NCI-H128 (cell line): ENCODE data around the gene CLP1.
"Not testable (repeated sequence)": the region's sequence is repeated elsewhere in the genome, so short reads cannot be mapped to it uniquely, and the experiment has no call there.

Experiments
- DNase-seq: peaks from one replicate; lab custom pipeline; 2025; ENCODE audit not compliant: unreplicated experiment; lab: John Stamatoyannopoulos, UW

The CLP1 gene

DNA sequence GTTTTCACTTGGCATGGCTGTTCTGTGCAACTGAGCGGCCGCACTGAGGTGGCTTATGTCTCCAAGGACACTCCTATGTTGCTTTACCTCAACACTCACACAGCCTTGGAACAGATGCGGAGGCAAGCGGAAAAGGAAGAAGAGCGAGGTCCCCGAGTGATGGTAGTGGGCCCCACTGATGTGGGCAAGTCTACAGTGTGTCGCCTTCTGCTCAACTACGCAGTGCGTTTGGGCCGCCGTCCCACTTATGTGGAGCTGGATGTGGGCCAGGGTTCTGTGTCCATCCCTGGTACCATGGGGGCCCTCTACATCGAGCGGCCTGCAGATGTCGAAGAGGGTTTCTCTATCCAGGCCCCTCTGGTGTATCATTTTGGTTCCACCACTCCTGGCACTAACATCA lies 2.1 kb downstream of the CLP1 start:
- no peak for DNase-seq

DNA sequence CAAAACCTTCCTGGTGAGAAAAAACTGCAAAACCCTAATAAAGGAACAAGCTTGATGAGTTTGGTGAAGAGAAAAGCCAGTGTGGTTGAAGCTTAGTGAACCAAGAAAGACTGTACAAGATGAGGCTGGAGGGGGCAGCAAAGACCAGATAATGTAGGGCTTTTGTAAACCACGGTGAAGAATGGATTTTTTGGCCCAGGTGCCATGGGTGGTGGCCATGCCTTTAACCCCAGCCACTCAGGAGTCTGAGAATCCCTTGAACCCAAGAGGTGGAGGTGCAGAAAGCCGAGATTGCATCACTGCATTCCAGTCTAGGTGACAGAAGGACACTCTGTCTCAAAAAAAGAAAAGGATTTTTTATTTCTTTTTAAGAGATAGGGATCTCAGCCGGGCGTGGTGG lies 5.3 kb downstream of the CLP1 start:
- no peak for DNase-seq

DNA sequence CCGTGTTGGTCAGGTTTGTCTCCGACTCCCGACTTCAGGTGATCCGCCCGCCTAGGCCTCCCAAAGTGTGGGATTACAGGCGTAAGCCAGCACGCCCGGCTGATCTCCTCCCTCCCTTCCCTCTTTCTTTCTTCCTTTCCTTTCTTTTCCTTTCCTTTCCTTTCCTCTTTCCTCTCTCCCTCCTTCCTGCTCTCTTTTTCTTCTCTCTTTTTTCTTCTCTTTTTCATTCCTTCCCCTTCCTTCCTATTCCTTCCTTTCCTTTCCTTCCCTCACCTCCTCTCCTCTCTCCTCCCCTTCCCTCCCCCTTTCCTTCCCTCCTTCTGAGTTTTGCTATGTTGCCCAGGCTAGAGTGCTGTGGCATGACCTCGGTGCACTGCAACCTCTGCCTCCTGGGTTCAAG lies 6.4 kb downstream of the CLP1 start:
- no peak for DNase-seq

DNA sequence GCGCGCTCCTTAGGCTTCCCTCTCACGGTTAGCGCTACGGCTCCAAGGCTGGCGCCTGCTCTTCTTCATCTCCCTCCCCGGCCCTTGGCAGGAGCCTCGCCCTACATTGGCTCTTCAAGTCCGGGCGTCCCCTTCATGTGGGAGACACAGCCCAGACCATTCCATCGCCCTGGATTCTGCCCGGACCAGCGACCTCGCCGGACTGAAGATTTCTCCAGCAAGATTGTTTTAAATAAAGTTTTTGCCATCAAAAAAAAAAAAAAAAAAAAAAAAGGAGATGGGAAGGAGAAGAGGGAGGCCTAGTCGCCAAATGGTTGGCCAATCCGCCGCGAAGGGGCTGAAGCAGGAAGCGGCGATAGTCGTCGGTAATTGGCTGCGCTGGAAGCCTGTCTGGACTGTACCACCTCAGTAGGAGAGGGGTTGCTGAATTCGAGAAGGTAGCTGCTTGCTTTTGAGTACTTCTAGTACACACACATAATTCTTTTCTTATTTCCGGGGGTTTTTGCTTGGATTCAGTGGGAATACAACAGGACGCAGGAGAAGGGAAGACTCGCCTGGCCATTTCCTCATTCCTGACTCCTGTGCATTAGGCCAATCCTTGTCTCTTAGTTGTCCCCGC lies 9.7 kb downstream of the CLP1 start:
- peak; percentile 96 for DNase-seq

DNA sequence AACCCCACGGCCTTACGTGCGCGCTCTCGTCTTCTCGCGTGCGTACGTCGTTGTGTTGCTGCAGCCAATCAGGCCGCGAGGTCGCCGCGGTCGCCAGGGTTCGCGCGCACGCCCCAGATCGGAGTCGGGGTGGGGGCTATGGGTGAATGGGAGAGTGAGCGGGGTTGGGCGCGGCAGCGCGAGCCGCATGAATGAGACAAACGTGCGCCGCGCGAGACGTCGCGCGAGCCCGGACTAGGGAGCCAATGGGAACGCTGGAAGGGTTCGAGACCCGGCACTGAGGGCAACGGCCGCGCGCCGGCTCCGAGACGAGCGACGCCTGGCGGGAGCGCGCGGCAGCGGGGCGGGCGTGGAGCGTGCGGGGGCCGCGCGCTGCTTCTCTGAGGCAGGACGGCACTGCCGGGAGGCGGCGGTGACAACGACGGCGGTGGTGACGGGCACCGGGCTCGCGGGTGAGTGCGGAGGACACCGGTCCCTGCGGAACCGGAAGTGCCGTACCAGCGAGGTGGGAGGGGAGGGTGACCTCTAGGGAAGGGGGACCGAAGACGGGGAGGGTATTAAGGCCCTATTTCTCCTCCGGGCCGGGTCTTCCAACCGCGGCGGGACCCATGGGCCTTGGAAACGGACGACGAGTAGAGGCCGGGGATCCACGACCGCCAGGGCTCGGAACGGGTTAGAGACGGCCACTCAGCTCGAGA lies 10.3 kb downstream of the CLP1 start, which contains the start of gene ZDHHC5:
TSS of gene ZDHHC5 (plus strand) at position 379 of the 698 bp plus-strand sequence. CDS start 4,977 bp downstream, outside the sequence.
- DNase-seq = peak; percentile 96

DNA sequence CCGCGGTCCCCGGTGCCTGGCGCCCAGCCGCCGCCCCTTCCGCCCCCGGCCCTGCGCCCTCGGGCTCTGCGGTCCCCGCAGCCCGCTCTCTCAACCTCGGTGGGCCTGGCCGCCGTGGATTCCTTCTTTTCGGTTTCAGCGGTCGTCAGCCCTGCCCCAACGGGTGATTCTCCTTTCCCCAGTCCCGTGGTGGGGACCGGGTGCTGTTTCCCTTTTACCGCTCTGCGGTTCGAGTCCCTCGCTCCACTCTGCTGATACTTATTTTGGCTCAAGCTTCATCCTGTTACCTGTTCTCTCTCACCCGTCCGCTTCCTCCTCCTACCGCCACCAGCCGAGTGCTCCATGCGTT lies 10.8 kb downstream of the CLP1 start:
- no peak for DNase-seq

DNA sequence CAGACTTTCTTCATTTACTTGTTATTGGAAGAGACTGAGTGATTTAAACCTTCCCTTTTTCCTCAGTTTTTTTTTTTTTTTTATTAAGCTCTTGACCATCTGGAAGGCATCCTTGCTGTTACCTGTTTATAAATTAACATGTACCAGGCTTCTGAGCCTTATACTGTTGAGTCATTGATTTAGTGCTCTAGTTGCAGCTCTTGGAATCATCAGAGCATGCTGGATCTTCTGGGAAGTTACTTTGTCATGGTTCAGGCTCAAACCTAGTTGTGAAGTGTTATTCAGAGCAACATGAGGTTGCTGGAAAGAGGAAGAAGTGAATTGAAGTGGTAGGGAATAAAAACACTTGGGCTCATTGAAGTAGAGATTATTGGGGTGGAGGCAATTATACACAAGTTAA lies 16.7 kb downstream of the CLP1 start:
- no peak for DNase-seq

DNA sequence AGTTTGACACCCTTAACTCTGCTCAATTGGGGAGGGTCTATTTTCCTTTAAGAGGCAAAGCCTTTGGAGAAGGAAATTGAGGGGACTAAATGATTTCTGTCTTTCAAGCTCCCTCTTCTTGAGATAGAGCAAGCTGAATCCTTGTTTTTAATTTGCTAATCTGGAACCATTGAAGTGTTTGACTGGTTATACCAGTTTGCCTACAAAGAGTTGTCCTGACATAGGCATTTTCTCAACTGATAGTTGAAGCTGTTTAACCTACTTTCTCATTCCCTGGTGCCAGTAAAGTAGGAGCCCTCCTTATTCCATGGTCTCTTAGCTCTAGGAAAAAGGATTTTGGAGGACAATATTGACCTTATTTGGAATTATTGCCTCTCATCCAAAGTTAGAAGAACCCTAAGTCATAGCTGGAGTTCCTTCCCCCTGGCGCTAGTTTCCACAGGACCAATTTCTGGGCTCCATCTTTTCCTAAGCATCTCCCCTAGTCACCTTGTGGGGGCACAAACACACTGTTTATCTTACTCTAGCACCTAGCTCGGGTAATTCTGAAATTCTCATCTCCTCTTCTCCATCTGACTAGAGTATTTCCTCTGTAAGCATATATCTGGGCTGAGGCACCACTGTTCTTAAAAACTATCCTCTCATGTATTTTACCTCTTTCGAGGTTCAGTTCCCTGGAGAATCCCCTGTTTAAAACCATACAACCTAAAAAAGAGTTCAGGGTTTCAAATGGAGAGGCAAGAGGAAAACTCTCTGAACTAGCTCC lies 17.8 kb downstream of the CLP1 start:
- DNase-seq = no peak

DNA sequence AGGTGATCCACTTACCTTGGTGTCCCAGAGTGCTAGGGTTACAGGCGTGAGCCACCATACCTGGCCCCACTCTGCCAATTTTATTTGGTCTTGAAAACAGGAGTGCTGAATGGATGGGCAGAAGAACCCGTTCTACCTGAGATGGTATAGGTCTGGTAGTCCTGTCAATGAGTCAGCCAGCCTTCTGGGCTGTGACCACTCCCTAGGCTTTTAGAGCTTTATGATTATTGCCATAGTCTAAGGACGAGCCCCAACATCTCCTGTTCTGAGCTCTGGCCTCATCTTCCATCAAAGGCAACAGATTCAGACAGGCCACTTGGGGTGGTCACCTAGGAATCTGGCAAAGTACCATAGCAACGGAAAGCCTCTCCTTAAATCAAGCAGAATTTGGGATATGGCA lies 21.8 kb downstream of the CLP1 start:
- DNase-seq = no peak

DNA sequence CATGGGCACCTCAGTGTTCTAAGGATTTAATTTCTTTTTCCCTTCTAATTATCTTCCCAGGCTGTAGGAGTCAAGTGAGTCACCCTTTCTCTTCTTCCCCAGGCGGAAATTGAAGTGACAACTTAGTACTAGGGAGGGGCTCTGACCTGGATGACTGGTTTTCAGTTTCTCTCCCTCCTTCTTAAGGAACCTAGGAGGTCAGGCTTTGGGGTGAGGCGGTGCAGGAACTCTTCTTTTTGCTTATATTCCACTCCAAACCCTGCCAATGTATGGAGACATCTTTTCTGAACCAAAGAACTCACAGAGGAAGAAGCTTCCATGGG lies 23.0 kb downstream of the CLP1 start:
- no peak for DNase-seq

DNA sequence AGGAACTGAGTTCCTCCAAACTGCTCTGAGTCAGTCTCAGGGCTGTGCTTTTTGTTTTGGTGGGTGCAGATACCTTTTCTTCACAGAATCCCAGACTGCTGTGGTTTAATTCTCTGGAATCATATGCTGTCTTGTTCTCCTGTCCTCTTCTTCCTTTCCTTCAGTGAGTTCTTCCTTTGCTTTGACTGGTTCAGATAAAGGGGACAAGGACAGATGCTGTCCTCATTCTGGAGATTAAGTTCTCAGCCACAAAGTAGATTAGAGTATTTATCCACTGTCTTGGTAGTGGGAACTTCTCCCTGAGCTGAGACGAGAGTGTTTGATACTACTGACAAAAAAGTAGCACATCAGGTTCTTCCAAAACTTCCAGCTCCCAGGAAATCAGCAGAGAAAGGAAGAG lies 23.6 kb downstream of the CLP1 start:
- DNase-seq = no peak

DNA sequence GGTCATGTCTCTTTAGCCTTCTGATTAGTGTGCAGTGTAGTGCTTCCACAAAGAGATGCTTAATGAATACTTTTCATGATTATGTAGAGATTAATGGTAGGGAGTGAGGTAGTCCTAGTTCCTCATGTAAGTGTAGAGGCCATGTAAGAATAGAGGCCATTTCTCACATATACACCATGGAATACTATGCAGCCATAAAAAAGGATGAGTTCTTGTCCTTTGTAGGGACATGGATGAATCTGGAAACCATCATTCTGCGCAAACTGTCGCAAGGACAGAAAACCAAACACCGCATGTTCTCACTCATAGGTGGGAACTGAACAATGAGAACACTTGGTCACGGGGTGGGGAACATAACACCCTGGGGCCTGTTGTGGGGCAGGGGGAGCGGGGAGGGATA lies 32.9 kb downstream of the CLP1 start:
- DNase-seq = not testable (repeated sequence)

DNA sequence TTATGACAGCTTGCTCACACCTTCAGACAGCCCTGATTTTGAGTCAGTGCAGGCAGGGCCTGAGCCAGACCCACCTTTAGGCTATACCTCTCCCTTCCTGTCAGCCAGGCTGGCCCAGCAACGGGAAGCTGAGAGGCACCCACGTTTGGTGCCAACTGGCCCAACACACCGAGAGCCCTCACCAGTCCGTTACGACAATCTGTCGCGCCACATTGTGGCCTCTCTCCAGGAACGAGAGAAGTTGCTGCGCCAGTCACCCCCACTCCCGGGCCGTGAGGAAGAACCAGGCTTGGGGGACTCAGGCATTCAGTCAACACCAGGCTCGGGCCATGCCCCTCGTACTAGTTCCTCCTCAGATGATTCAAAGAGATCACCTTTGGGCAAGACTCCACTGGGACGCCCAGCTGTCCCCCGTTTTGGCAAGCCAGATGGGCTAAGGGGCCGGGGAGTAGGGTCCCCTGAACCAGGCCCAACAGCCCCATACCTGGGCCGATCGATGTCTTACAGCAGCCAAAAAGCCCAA lies 41.3 kb downstream of the CLP1 start:
- no peak for DNase-seq

DNA sequence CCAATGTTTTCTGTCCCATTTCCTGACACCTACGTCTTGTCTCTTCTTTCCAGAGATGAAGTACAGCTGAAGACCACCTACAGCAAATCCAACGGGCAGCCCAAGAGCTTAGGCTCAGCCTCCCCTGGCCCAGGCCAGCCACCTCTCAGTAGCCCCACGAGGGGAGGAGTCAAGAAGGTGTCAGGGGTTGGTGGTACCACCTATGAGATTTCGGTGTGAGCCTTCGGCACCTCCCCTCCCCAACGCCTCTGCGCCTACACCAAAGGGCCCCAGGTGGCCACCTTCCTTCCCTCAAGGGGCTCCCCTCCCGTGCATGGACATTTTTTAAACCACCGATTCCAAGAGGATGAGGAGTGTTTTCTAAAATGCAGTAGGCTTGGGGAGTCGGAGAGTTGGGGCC lies 42.3 kb downstream of the CLP1 start:
- no peak for DNase-seq

DNA sequence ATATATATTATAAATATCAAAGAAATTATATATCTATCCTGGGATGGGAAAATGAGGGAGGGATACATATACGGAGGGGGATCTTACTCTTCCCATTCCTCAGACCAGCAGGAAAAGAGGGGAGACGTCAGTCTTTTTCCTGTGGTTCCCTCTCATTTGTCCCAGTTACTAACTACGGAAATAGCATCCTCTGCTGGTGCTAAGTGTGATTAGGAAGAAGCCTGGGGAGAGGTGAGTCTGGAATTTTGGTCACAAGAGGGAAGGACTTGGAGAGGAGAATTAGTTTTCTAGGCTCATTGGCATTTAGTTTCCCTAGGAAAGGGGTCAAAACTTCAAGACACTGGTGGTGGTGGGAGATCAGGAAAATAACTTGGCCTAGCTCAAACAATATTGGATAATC lies 42.9 kb downstream of the CLP1 start:
- DNase-seq = no peak

DNA sequence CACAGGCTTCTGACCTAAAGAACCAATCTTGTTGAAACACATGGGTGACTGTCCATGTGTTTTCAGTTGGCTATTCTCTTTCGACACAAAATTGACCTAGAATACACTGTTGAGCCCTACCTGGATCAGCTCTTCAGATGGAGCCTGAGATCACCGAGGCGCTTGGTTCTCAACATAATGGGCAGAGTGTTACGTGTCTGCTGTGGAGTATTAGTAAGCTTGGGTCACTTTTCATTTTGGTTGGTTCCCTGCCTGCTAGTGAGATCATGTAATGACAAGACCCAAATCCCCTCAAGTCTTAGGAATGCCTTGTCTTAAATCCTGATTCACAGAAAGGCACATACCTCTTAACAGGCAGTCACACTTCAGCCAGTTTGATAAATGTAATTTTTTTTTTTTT lies 45.8 kb downstream of the CLP1 start:
- no peak for DNase-seq

DNA sequence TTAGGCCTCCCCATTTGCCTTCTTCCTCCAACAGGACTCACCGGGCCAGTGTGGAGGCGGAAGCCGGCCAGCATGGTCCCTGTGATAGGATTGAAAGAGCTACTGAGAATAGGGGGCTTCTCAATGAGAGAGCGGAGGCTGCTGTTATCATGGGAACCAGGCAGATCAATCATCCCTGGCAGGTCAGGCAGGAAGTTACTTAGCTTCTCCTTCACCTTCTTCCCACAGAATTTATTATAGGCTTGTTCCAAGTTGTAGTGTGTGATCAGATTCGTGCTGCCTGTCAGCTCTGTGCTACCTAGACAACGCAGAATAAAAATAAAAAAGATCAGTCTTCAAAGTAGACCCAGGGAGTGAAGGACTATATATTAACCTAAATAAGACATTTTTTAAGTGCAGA lies 47.4 kb downstream of the CLP1 start:
- DNase-seq = no peak

DNA sequence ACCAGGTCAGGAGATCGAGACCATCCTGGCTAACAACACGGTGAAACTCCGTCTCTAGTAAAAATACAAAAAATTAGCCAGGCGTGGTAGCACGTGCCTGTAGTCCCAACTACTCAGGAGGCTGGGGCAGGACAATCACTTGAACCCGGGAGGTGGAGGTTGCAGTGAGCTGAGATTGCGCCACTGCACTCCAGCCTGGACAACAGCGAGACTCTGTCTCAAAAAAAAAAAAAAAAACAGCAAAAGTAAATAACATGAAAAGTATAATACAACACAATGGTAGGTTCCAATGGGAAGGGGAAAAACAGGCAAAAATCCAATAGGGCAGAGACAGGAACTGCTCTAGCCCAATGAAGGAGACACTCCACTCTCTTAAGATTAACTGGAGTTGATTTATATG lies 47.9 kb downstream of the CLP1 start:
- DNase-seq = not testable (repeated sequence)

DNA sequence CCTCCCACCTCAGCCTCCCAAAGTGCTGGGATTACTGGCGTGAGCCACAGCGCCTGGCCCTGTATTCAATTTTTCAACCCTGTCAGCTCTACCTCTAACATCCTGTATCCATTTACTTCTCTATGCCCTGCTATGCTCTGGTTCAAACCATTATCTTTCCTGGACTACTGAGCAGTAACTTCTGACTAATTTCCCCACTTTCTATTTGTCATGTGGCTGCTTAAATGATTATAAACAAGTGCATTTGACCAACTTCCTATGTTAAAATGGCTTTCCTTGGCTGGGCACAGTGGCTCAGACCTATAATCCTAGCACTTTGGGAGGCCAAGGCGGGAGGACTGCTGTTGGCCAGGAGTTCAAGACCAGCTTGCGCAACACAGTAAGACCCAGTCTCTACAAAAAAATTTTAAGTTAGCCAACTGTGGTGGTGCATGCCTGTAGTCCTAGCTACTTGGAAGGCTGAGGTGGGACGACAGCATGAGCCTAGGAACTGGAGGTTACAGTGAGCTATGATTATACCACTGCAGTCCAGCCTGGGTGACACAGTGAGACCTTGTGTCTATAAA lies 52.3 kb downstream of the CLP1 start:
- DNase-seq = no peak
